ENCODE results near the gene LGALS1. TPM values are rescaled to one million over a fixed set of nuclear protein-coding genes. Genes with fewer than 3 reads are reported as not detected.

The LGALS1 gene
- total and polyA plus RNA-seq, 7 experiments from 2014 or later, result 22.9 to 969 (median 30.5) TPM

GRCh38 chr22:37627545-37627944 is 47.9 kb upstream of the LGALS1 start:
- Histone ChIP-seq H3K36me3 (ENCODE audit: control insufficient read depth in 2 of 3, insufficient read depth in 3 of 3, low read length in 3 of 3) (peaks cover 0 to 49% (median 0%) of the 10 kb centered on the region in 3 experiments), H3K27ac (ENCODE audit: low read depth, low read length) (peak overlapping the region; percentile 79), H3K4me1 (ENCODE audit: control insufficient read depth in 2 of 2, insufficient read depth in 2 of 2, low read length in 2 of 2) (peaks cover 57 to 59% of the 10 kb centered on the region in 2 donors), H3K9me3 (ENCODE audit: control insufficient read depth in 2 of 3, low read length in 3 of 3) (no peaks in the 10 kb centered on the region), H3K27me3 (ENCODE audit: control insufficient read depth in 2 of 2, insufficient read depth in 2 of 2, low read length in 2 of 2) (no peaks in the 10 kb centered on the region), H3K4me3 (ENCODE audit: low read length) (peak overlapping the region; percentile 43)
- peak; percentile 77 for ATAC-seq
- Mint-ChIP-seq H3K4me1 (peaks cover 32 to 71% (median 47%) of the 10 kb centered on the region in 7 donors), H3K36me3 (peaks cover 0 to 8% (median 3%) of the 10 kb centered on the region in 5 donors), H3K4me3 (peak overlapping the region; percentile 66 to 84 (median 77)), H3K9me3 (no peaks in the 10 kb centered on the region), H3K27me3 (no peaks in the 10 kb centered on the region), H3K27ac (peak overlapping the region; percentile 86 to 94 (median 91))
- intact Hi-C loops (cut with micrococcal nuclease), result loop anchor here (1.0 to 5.0 kb wide), 3 partner anchors 11 to 120 kb away; partner anchors contain the start of gene NOL12 (in 1 of the 2)
- ChIA-PET POLR2A (interaction anchor here (0.6 to 7.6 kb wide), 14 partner anchors 12 to 59 kb away, joined by 3 to 135 read pairs (median 6); partner anchors contain the start of genes GGA1, NOL12, PDXP and SH3BP1), CTCF (interaction anchor here (1.0 to 20.3 kb wide), 8 partner anchors 10 to 53 kb away, joined by 3 to 292 read pairs (median 5); partner anchors contain the start of genes GGA1, PDXP and SH3BP1)
- peak in 8 of 9 donors; percentile 38 to 73 (median 67) for DNase-seq

- H3K9me3 Mint-ChIP-seq, result no peaks in the 10 kb centered on the region
- H3K27ac Mint-ChIP-seq, result peak overlapping the region; percentile 63 to 95 (median 91)
- no peak overlapping the region for H3K4me3 ChIP-seq (ENCODE audit: low read length)
- peak overlapping the region; percentile 79 for H3K27ac ChIP-seq (ENCODE audit: low read depth, low read length)
- peak overlapping the region in 3 of 10 donors; percentile 23 to 80 (median 77) for H3K4me3 Mint-ChIP-seq
- H3K4me1 ChIP-seq (ENCODE audit: control insufficient read depth in 2 of 2, insufficient read depth in 2 of 2, low read length in 2 of 2), result peaks cover 62 to 67% of the 10 kb centered on the region in 2 donors
- H3K4me1 Mint-ChIP-seq, result peaks cover 36 to 71% (median 47%) of the 10 kb centered on the region in 7 donors
- CTCF ChIA-PET, result interaction anchor here (0.8 to 20.3 kb wide), 4 partner anchors 11 to 1073 kb away, joined by 3 to 292 read pairs (median 10); partner anchors contain the start of genes GGA1 and SH3BP1
- intact Hi-C loops (cut with micrococcal nuclease), result loop anchor here in 1 of 2 donors (5.0 kb wide), 1 partner anchor 118 kb away; no protein-coding TSS in a partner anchor
- no peaks in the 10 kb centered on the region for H3K9me3 ChIP-seq (ENCODE audit: control insufficient read depth in 2 of 3, low read length in 3 of 3)
- POLR2A ChIA-PET, result interaction anchor here (1.1 to 7.6 kb wide), 5 partner anchors 11 to 57 kb away, joined by 3 to 135 read pairs (median 15); partner anchors contain the start of genes GGA1, NOL12, PDXP and SH3BP1
- ATAC-seq (no peak), DNase-seq (no peak)
- H3K36me3 ChIP-seq (ENCODE audit: control insufficient read depth in 2 of 3, insufficient read depth in 3 of 3, low read length in 3 of 3), result peaks cover 0 to 47% (median 0%) of the 10 kb centered on the region in 3 experiments
- H3K27me3 ChIP-seq (ENCODE audit: control insufficient read depth in 2 of 2, insufficient read depth in 2 of 2, low read length in 2 of 2), result no peaks in the 10 kb centered on the region
- H3K27me3 Mint-ChIP-seq, result no peaks in the 10 kb centered on the region
- peaks cover 0 to 7% (median 0%) of the 10 kb centered on the region in 5 donors for H3K36me3 Mint-ChIP-seq
Measured at GRCh38 chr22:37628830-37629229, 46.6 kb upstream of the LGALS1 start.

- Mint-ChIP-seq H3K9me3 (no peaks in the 10 kb centered on the region), H3K27ac (peak overlapping the region in 5 of 9 donors; percentile 32 to 65 (median 41)), H3K4me3 (no peak overlapping the region), H3K27me3 (no peaks in the 10 kb centered on the region), H3K36me3 (peaks cover 0 to 4% (median 0%) of the 10 kb centered on the region in 5 donors), H3K4me1 (peaks cover 38 to 73% (median 53%) of the 10 kb centered on the region in 7 donors)
- H3K9me3 ChIP-seq (ENCODE audit: control insufficient read depth in 2 of 3, low read length in 3 of 3), result no peaks in the 10 kb centered on the region
- no peak overlapping the region for H3K27ac ChIP-seq (ENCODE audit: low read depth, low read length)
- peaks cover 63 to 69% of the 10 kb centered on the region in 2 donors for H3K4me1 ChIP-seq (ENCODE audit: control insufficient read depth in 2 of 2, insufficient read depth in 2 of 2, low read length in 2 of 2)
- peaks cover 0 to 41% (median 0%) of the 10 kb centered on the region in 3 experiments for H3K36me3 ChIP-seq (ENCODE audit: control insufficient read depth in 2 of 3, insufficient read depth in 3 of 3, low read length in 3 of 3)
- intact Hi-C loops (cut with micrococcal nuclease), result loop anchor here in 1 of 2 donors (5.0 kb wide), 1 partner anchor 117 kb away; no protein-coding TSS in a partner anchor
- H3K27me3 ChIP-seq (ENCODE audit: control insufficient read depth in 2 of 2, insufficient read depth in 2 of 2, low read length in 2 of 2), result no peaks in the 10 kb centered on the region
- CTCF ChIA-PET, result interaction anchor here (1.3 to 20.3 kb wide), 5 partner anchors 7 to 51 kb away, joined by 3 to 292 read pairs (median 6); partner anchors contain the start of genes LGALS1, NOL12, PDXP and SH3BP1
- ATAC-seq, result no peak
- no peak for DNase-seq
- POLR2A ChIA-PET, result interaction anchor here (1.1 to 4.6 kb wide), 3 partner anchors 13 to 48 kb away, joined by 3 to 39 read pairs (median 15); partner anchors contain the start of genes GGA1 and SH3BP1
- H3K4me3 ChIP-seq (ENCODE audit: low read length), result no peak overlapping the region
Measured at GRCh38 chr22:37629928-37630327, 45.5 kb upstream of the LGALS1 start.

GRCh38 chr22:37630839-37631435 is 44.5 kb upstream of the LGALS1 start:
- Mint-ChIP-seq H3K9me3 (no peaks in the 10 kb centered on the region), H3K4me3 (no peak overlapping the region), H3K27ac (peak overlapping the region in 6 of 9 donors; percentile 5 to 93 (median 66)), H3K4me1 (peaks cover 38 to 71% (median 55%) of the 10 kb centered on the region in 7 donors), H3K36me3 (no peaks in the 10 kb centered on the region), H3K27me3 (no peaks in the 10 kb centered on the region)
- Histone ChIP-seq H3K27me3 (ENCODE audit: control insufficient read depth in 2 of 2, insufficient read depth in 2 of 2, low read length in 2 of 2) (no peaks in the 10 kb centered on the region), H3K4me3 (ENCODE audit: low read length) (no peak overlapping the region), H3K4me1 (ENCODE audit: control insufficient read depth in 2 of 2, insufficient read depth in 2 of 2, low read length in 2 of 2) (peaks cover 57 to 69% of the 10 kb centered on the region in 2 donors), H3K36me3 (ENCODE audit: control insufficient read depth in 2 of 3, insufficient read depth in 3 of 3, low read length in 3 of 3) (peaks cover 0 to 38% (median 0%) of the 10 kb centered on the region in 3 experiments), H3K27ac (ENCODE audit: low read depth, low read length) (no peak overlapping the region), H3K9me3 (ENCODE audit: control insufficient read depth in 2 of 3, low read length in 3 of 3) (no peaks in the 10 kb centered on the region)
- ATAC-seq (no peak), DNase-seq (no peak)
- intact Hi-C loops (cut with micrococcal nuclease), result no loop called here
- ChIA-PET POLR2A (interaction anchor here (3.3 to 5.0 kb wide), 3 partner anchors 12 to 46 kb away, joined by 15 to 39 read pairs (median 34); partner anchors contain the start of genes GGA1, LGALS1 and SH3BP1), CTCF (interaction anchor here (0.6 to 20.3 kb wide), 8 partner anchors 8 to 83 kb away, joined by 3 to 292 read pairs (median 5); partner anchors contain the start of genes LGALS1, NOL12, PDXP and SH3BP1)

- Histone ChIP-seq H3K36me3 (ENCODE audit: control insufficient read depth in 2 of 3, insufficient read depth in 3 of 3, low read length in 3 of 3) (peaks cover 0 to 36% (median 0%) of the 10 kb centered on the region in 3 experiments), H3K4me3 (ENCODE audit: low read length) (no peak overlapping the region), H3K27me3 (ENCODE audit: control insufficient read depth in 2 of 2, insufficient read depth in 2 of 2, low read length in 2 of 2) (no peaks in the 10 kb centered on the region), H3K27ac (ENCODE audit: low read depth, low read length) (peak overlapping the region; percentile 71), H3K9me3 (ENCODE audit: control insufficient read depth in 2 of 3, low read length in 3 of 3) (no peaks in the 10 kb centered on the region), H3K4me1 (ENCODE audit: control insufficient read depth in 2 of 2, insufficient read depth in 2 of 2, low read length in 2 of 2) (peaks cover 56 to 69% of the 10 kb centered on the region in 2 donors)
- no peaks in the 10 kb centered on the region for H3K9me3 Mint-ChIP-seq
- intact Hi-C loops (cut with micrococcal nuclease), result no loop called here
- H3K27me3 Mint-ChIP-seq, result no peaks in the 10 kb centered on the region
- DNase-seq (no peak), ATAC-seq (no peak)
- H3K27ac Mint-ChIP-seq, result peak overlapping the region; percentile 5 to 93 (median 69)
- no peaks in the 10 kb centered on the region for H3K36me3 Mint-ChIP-seq
- ChIA-PET CTCF (interaction anchor here (0.9 to 20.3 kb wide), 9 partner anchors 8 to 49 kb away, joined by 3 to 292 read pairs (median 6); partner anchors contain the start of genes GGA1, LGALS1, NOL12 and PDXP), POLR2A (interaction anchor here (0.7 to 5.0 kb wide), 7 partner anchors 11 to 55 kb away, joined by 3 to 39 read pairs (median 15); partner anchors contain the start of genes GGA1, LGALS1, NOL12 and PDXP)
- H3K4me1 Mint-ChIP-seq, result peaks cover 33 to 70% (median 62%) of the 10 kb centered on the region in 7 donors
- peak overlapping the region in 2 of 10 donors; percentile 4 to 18 for H3K4me3 Mint-ChIP-seq
Measured at GRCh38 chr22:37631448-37632173, 43.8 kb upstream of the LGALS1 start.

Data from naive thymus-derived CD4-positive, alpha-beta T cell (primary cell).